Heart right ventricle (tissue), 16 donors: ENCODE data around the gene BRIP1. TPM values are rescaled to one million over a fixed set of nuclear protein-coding genes. Genes with fewer than 3 reads are reported as not detected.
"Not testable (repeated sequence)": the region's sequence is repeated elsewhere in the genome, so short reads cannot be mapped to it uniquely, and the experiment has no call there.

ENCODE experiments used
- ATAC-seq, 8 donors: fragments of 200-7000 bp; cut with Tn5 transposase; one replicate each; pipeline ENCODE4 v1.9.1; 2020; ENCODE audit warnings: mild to moderate bottlenecking in 8 of 8, moderate library complexity in 8 of 8, moderate number of reproducible peaks in 1 of 8
- DNase-seq, 2 donors: peaks; one replicate each; pipeline ENCODE4 v3.0.0-alpha.2; 2020
- H3K27ac ChIP-seq, 10 donors: fragments of 200-600 bp; sonication (generic) in 2 of 10; one replicate each; pipeline versions ENCODE4 v1.5.0 to v1.8.0; 2020 to 2022; ENCODE audit warnings: mild to moderate bottlenecking in 3 of 10
- H3K27me3 ChIP-seq, 7 donors: fragments of 200-600 bp; one replicate each; pipeline ENCODE4 v1.8.0; 2021 to 2022; ENCODE audit warnings: mild to moderate bottlenecking in 2 of 7
- H3K36me3 ChIP-seq, 9 donors: fragments of 200-600 bp; sonication (generic) in 1 of 9; one replicate each; pipeline versions ENCODE4 v1.5.0 to v1.8.0; 2020 to 2022; ENCODE audit warnings: mild to moderate bottlenecking in 2 of 9
- H3K4me1 ChIP-seq, 9 donors: fragments of 200-600 bp; sonication (generic) in 1 of 9; one replicate each; pipeline versions ENCODE4 v1.5.0 to v1.8.0; 2020 to 2022; ENCODE audit warnings: mild to moderate bottlenecking in 4 of 9
- H3K4me3 ChIP-seq, 10 donors: fragments of 200-600 bp; sonication (generic) in 2 of 10; one replicate each; pipeline versions ENCODE4 v1.5.0 to v1.8.0; 2020 to 2022; ENCODE audit warnings: mild to moderate bottlenecking in 7 of 10, moderate library complexity in 2 of 10
- H3K9me3 ChIP-seq, 11 donors: fragments of 200-600 bp in 10 of 11; sonication (generic) in 2 of 11; one replicate each; pipeline versions ENCODE4 v1.5.0 to v1.8.0; 2013 to 2022; ENCODE audit warnings: mild to moderate bottlenecking in 2 of 11, control low read depth in 1 of 11, moderate library complexity in 1 of 11
- CTCF ChIP-seq, 9 donors: fragments of 200-600 bp; sonication (generic) in 2 of 9; IDR thresholded peaks; one replicate each; pipeline versions ENCODE4 v1.5.0 to v1.8.0; 2021 to 2022; ENCODE audit warnings: antibody characterized with exemption in 9 of 9, mild to moderate bottlenecking in 5 of 9, moderate library complexity in 1 of 9
- WGBS, 2 donors: extraction: QIAGEN DNeasy Blood & Tissue Kit; methylation state at CpG; one replicate each; pipeline ENCODE4 v1.1.7; 2013; ENCODE audit warnings: inconsistent platforms in 1 of 2; 5-methylcytosine and 5-hydroxymethylcytosine counted together
- intact Hi-C, 10 donors: fragments of 100-400 bp; cut with DNase I; formaldehyde crosslinking; loops; one replicate each; pipeline versions ENCODE4 v1.11.1 to v1.14.2; 2022
- polyA plus RNA-seq, 2 donors: library from polyadenylated mRNA; stranded (reverse); fragments of 200-250 nt; gene quantifications; one replicate each; pipeline ENCODE4 v1.2.3, GENCODE V29; 2013
- total RNA-seq, 10 donors: library from RNA; stranded (reverse); fragmentation: NEBNext Ultra II Directional in 3 of 10; extraction: Animal tissue kit (Norgen Biotek cat#: 25700) in 3 of 10; gene quantifications; one replicate each; pipeline versions ENCODE4 v1.2.1 to v1.2.4, GENCODE V29; 2021 to 2023
- donor health status: Arrhythmogenic right ventricular cardiomyopathy.
- donor health status: ischemic (EF 13 %, LVEDD 7.1; RV severe dilation, severe dysfunction).
- donor health status: healthy with polysubstance abuse.
- donor health status: DM: no; HTN: yes; CAD: no.
- donor health status: DM: no; HTN: no; CAD: no.
- donor health status: ischemic (EF 25% LVEDD 6.9; RV normal size, moderate dysfunction).
- donor health status: ischemic (EF 25% LVEDD 5.7; RV mildly dilated, moderate dysfunction).
- donor health status: healthy.
- donor health status: DM: yes; HTN: yes; CAD: no.
- donor health status: Ischemic cardiomyopathy.
- donor health status: ischemic (EF 35%, LVEDD 5.7; RV mildly dilated, moderate dysfunction).
- donor health status: nonischemic (EF 11% LVEDD 7.7; RV severe dilation, severe dysfunction).
- donor health status: DM: yes; HTN: yes; CAD: no.
- donor health status: PGD.
- donor health status: ischemic (EF 29% LVEDD 5.4; RV normal size, mild dysfunction).
- donor health status: nonischemic (EF 23%, LVEDD 6.1; RV moderate dilation, normal function).

BRIP1 gene
- total and polyA plus RNA-seq, 12 donors = 0.03 to 2.1 (median 0.22) TPM; not detected in 1

GRCh38 chr17:61828694-61829093 lies 34.6 kb downstream of the BRIP1 start:
- 95 to 97% methylated on average over 1 of the region's 1 CpG for WGBS, 2 donors
- DNase-seq (no peak), ATAC-seq (no peak)
- H3K27me3 ChIP-seq = no peaks in the 10 kb centered on the region
- H3K9me3 ChIP-seq = peaks cover 0 to 13% (median 0%) of the 10 kb centered on the region in 11 donors
- intact Hi-C loops = no loop called here
- H3K27ac ChIP-seq = no peak overlapping the region
- no peak overlapping the region for H3K4me3 ChIP-seq
- no peaks in the 10 kb centered on the region for H3K36me3 ChIP-seq
- H3K4me1 ChIP-seq = no peaks in the 10 kb centered on the region
- no peak for TF ChIP-seq CTCF (IDR thresholded peaks at IDR 0.05)

GRCh38 chr17:61827649-61828395 lies 35.5 kb downstream of the BRIP1 start:
- WGBS, 2 donors = 98 to 99% methylated on average over 8 of the region's 8 CpGs
- Histone ChIP-seq H3K36me3 (no peaks in the 10 kb centered on the region), H3K27ac (no peak overlapping the region), H3K4me1 (no peaks in the 10 kb centered on the region), H3K4me3 (no peak overlapping the region), H3K9me3 (peaks cover 0 to 13% (median 0%) of the 10 kb centered on the region in 11 donors), H3K27me3 (no peaks in the 10 kb centered on the region)
- intact Hi-C loops = no loop called here
- DNase-seq = no peak
- no peak for TF ChIP-seq CTCF (IDR thresholded peaks at IDR 0.05)
- no peak for ATAC-seq

GRCh38 chr17:61826866-61827265 lies 36.5 kb downstream of the BRIP1 start:
- H3K27ac ChIP-seq, H3K4me3 ChIP-seq, DNase-seq, H3K4me1 ChIP-seq, H3K27me3 ChIP-seq, intact Hi-C loops, ATAC-seq, H3K36me3 ChIP-seq: not testable (repeated sequence)
- peaks cover 0 to 13% (median 0%) of the 10 kb centered on the region in 11 donors for H3K9me3 ChIP-seq
- 100% methylated on average over 1 of the region's 1 CpG for WGBS, 2 donors

- H3K27me3 ChIP-seq, H3K36me3 ChIP-seq, ATAC-seq, intact Hi-C loops, H3K27ac ChIP-seq, H3K4me3 ChIP-seq, DNase-seq, H3K4me1 ChIP-seq: not testable (repeated sequence)
- WGBS, 2 donors = 95 to 96% methylated on average over 2 of the region's 2 CpGs
- peaks cover 0 to 13% (median 0%) of the 10 kb centered on the region in 11 donors for H3K9me3 ChIP-seq
Observed at GRCh38 chr17:61826198-61826597, 37.1 kb downstream of the BRIP1 start.

GRCh38 chr17:61825448-61826137 lies 37.7 kb downstream of the BRIP1 start:
- TF ChIP-seq CTCF (IDR thresholded peaks at IDR 0.05) = no peak
- H3K27ac ChIP-seq = no peak overlapping the region
- ATAC-seq (no peak), DNase-seq (no peak)
- H3K4me1 ChIP-seq = no peaks in the 10 kb centered on the region
- no peak overlapping the region for H3K4me3 ChIP-seq
- 93 to 100% methylated on average over 2 of the region's 2 CpGs for WGBS, 2 donors
- H3K9me3 ChIP-seq = peaks cover 0 to 13% (median 0%) of the 10 kb centered on the region in 11 donors
- intact Hi-C loops = no loop called here
- H3K36me3 ChIP-seq = no peaks in the 10 kb centered on the region
- H3K27me3 ChIP-seq = no peaks in the 10 kb centered on the region
